ENCODE data around the gene FAM118B. TPM values are rescaled to one million over a fixed set of nuclear protein-coding genes. Genes with fewer than 3 reads are reported as not detected.

The FAM118B gene
- polyA plus RNA-seq, 4 donors: 20.2 to 30.3 (median 25.5) TPM

- 70 to 73% (median 72%) methylated on average over 13 of the region's 13 CpGs for WGBS, 3 donors
- FAIRE-seq: no peak
Measured at GRCh38 chr11:126181939-126182730, 29.4 kb upstream of the FAM118B start.

DNA sequence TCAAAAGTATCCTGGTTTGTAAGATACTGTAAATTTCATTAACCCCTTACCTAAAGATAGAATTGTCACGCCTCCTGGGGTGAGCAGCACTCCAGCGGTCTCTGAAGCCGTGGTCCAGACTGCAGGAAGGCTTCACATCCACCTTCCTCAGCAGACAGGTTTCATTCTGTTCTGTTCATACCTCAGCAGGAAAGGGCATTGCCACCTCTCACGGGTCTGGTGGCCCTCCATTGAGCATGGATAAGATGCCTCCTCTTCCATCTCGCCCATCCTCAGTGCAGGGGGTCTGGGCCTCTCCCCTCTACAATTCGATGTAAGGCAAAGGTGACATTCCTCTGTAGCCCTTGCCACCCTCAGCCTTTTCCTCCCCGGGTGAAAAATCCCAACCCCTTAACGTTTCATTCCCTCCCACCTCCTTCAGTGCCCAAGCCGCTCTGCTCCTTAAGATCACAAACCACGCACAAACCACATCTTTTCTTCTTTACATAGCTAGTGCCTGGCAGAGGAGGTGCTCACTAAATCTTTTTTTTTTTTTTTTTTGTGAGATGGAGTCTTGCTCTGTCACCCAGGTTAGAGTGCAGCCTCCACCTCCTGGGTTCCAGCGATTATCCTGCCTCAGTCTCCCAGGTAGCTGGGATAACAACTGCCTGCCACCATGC is 28.7 kb upstream of the FAM118B start:
- DNase-seq (no peak), FAIRE-seq (no peak)
- Histone ChIP-seq H3K27me3 (ENCODE audit: control insufficient read depth in 3 of 3, insufficient read depth in 3 of 3, low read length in 3 of 3) (no peaks in the 10 kb centered on the region), H3K4me1 (ENCODE audit: control insufficient read depth in 3 of 3, insufficient read depth in 2 of 3, low read depth in 1 of 3, low read length in 2 of 3) (peaks cover 0 to 21% (median 0%) of the 10 kb centered on the region in 3 donors), H3K36me3 (ENCODE audit: control insufficient read depth in 3 of 3, insufficient read depth in 2 of 3, low read depth in 1 of 3, low read length in 3 of 3) (peaks cover 0 to 19% (median 0%) of the 10 kb centered on the region in 3 donors), H3K27ac (ENCODE audit: low read depth in 1 of 3, low read length in 2 of 3) (no peak overlapping the region), H3K4me3 (ENCODE audit: low read depth in 1 of 3, low read length in 3 of 3) (no peak overlapping the region), H3K9me3 (ENCODE audit: control insufficient read depth in 2 of 2, insufficient read depth in 1 of 2, low read depth in 1 of 2, low read length in 1 of 2) (peaks cover 0 to 6% of the 10 kb centered on the region in 2 donors)
- 80 to 86% (median 85%) methylated on average over 11 of the region's 11 CpGs for WGBS, 3 donors

More at GRCh38 chr11:126181939-126182730, 29.4 kb upstream of the FAM118B start:
- Histone ChIP-seq H3K36me3 (ENCODE audit: control insufficient read depth in 3 of 3, insufficient read depth in 2 of 3, low read depth in 1 of 3, low read length in 3 of 3) (peaks cover 0 to 14% (median 0%) of the 10 kb centered on the region in 3 donors), H3K27ac (ENCODE audit: low read depth in 1 of 3, low read length in 2 of 3) (no peak overlapping the region), H3K27me3 (ENCODE audit: control insufficient read depth in 3 of 3, insufficient read depth in 3 of 3, low read length in 3 of 3) (no peaks in the 10 kb centered on the region), H3K4me3 (ENCODE audit: low read depth in 1 of 3, low read length in 3 of 3) (no peak overlapping the region), H3K4me1 (ENCODE audit: control insufficient read depth in 3 of 3, insufficient read depth in 2 of 3, low read depth in 1 of 3, low read length in 2 of 3) (peaks cover 0 to 21% (median 0%) of the 10 kb centered on the region in 3 donors), H3K9me3 (ENCODE audit: control insufficient read depth in 2 of 2, insufficient read depth in 1 of 2, low read depth in 1 of 2, low read length in 1 of 2) (peaks cover 0 to 6% of the 10 kb centered on the region in 2 donors)
- no peak for DNase-seq

- DNase-seq (peak; percentile 42 to 57), FAIRE-seq (no peak)
- Histone ChIP-seq H3K27me3 (ENCODE audit: control insufficient read depth in 3 of 3, insufficient read depth in 3 of 3, low read length in 3 of 3) (no peaks in the 10 kb centered on the region), H3K36me3 (ENCODE audit: control insufficient read depth in 3 of 3, insufficient read depth in 2 of 3, low read depth in 1 of 3, low read length in 3 of 3) (peaks cover 0 to 42% (median 0%) of the 10 kb centered on the region in 3 donors), H3K4me1 (ENCODE audit: control insufficient read depth in 3 of 3, insufficient read depth in 2 of 3, low read depth in 1 of 3, low read length in 2 of 3) (peaks cover 0 to 34% (median 0%) of the 10 kb centered on the region in 3 donors), H3K9me3 (ENCODE audit: control insufficient read depth in 2 of 2, insufficient read depth in 1 of 2, low read depth in 1 of 2, low read length in 1 of 2) (peaks cover 0 to 6% of the 10 kb centered on the region in 2 donors), H3K27ac (ENCODE audit: low read depth in 1 of 3, low read length in 2 of 3) (no peak overlapping the region), H3K4me3 (ENCODE audit: low read depth in 1 of 3, low read length in 3 of 3) (no peak overlapping the region)
- 35 to 65% (median 51%) methylated on average over 26 of the region's 26 CpGs for WGBS, 3 donors
Measured at GRCh38 chr11:126185259-126186024, 26.1 kb upstream of the FAM118B start.

DNA sequence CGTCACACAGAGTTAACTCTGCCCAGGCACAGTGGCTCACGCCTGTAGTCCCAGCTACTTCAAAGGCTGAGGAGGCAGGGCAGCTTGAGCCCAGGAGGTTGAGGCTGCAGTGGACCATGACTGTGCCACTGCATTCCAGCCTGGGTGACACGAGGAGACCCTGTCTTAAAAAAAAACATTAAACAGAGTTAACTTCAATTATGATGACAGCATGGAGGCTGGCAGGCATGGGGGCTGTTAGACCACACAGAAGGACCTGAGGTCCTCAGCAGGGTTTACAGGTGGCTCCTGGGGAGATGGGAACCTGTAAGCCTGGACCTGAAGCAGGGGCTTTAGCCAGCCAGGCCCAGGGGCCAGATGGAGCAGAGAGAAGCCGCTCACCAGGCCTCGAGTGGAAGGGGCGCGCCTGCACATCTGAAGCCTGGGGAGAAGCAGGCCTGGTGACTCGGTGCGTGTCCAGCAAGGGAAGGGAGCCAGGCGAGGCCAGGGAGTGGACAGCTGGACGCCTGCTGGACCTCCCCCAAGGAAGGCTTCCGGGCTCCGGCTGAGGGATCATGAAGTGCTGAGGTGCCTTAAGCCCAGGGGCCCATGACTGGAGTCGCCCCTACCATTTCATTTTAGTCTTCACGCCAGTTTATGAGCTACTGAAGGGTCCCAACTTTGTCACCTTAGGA is 25.4 kb upstream of the FAM118B start:
- peaks cover 0 to 49% (median 0%) of the 10 kb centered on the region in 3 donors for H3K36me3 ChIP-seq (ENCODE audit: control insufficient read depth in 3 of 3, insufficient read depth in 2 of 3, low read depth in 1 of 3, low read length in 3 of 3)
- FAIRE-seq (no peak), DNase-seq (no peak)
- no peaks in the 10 kb centered on the region for H3K27me3 ChIP-seq (ENCODE audit: control insufficient read depth in 3 of 3, insufficient read depth in 3 of 3, low read length in 3 of 3)
- H3K4me1 ChIP-seq (ENCODE audit: control insufficient read depth in 3 of 3, insufficient read depth in 2 of 3, low read depth in 1 of 3, low read length in 2 of 3): peaks cover 0 to 34% (median 0%) of the 10 kb centered on the region in 3 donors
- H3K27ac ChIP-seq (ENCODE audit: low read depth in 1 of 3, low read length in 2 of 3): no peak overlapping the region
- 80 to 84% (median 83%) methylated on average over 15 of the region's 15 CpGs for whole genome bisulfite sequencing, 3 donors
- no peak overlapping the region for H3K4me3 ChIP-seq (ENCODE audit: low read depth in 1 of 3, low read length in 3 of 3)
- peaks cover 0 to under 1% of the 10 kb centered on the region in 2 donors for H3K9me3 ChIP-seq (ENCODE audit: control insufficient read depth in 2 of 2, insufficient read depth in 1 of 2, low read depth in 1 of 2, low read length in 1 of 2)

DNA sequence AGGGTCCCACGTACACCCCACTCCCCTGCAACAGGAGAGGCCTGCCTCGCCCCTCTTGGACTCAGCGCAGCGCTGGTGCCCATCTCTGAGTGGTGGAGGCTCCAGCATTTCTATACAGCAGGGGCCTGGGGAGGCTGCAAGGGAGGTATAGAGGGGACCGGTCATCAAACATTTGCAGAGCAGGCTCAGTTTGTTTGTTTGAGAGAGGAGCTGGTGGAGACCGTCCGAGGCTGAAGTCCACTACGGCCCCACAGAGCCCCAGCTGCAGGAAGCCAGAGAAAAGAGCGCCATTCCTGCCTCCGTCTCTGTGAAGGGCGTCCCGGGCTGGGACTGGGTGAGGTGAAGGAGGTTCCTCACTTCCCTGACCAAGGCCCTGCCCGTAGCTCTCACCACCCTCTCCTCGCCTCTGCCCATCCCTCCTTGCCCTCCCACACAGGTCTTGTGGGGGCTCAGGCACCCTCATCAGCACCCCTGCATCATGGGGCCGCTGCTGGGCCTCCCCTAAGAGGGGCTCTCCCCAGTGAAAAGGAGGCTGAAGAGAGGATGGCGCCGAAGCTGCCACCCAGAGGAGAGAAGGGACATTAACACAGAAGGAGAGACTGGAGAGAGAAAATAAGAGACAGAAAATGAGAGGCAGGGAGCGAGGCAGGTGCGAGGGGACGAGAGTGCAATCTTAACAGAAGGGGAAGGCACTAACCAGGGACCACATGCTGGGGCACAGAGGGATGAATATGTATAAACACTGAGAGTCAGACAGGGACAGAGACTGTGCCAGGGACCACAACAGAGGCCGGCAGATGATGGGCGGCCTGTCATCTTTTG is 24.7 kb upstream of the FAM118B start:
- Histone ChIP-seq H3K27ac (ENCODE audit: low read depth in 1 of 3, low read length in 2 of 3) (no peak overlapping the region), H3K9me3 (ENCODE audit: control insufficient read depth in 2 of 2, insufficient read depth in 1 of 2, low read depth in 1 of 2, low read length in 1 of 2) (no peaks in the 10 kb centered on the region), H3K4me3 (ENCODE audit: low read depth in 1 of 3, low read length in 3 of 3) (no peak overlapping the region), H3K36me3 (ENCODE audit: control insufficient read depth in 3 of 3, insufficient read depth in 2 of 3, low read depth in 1 of 3, low read length in 3 of 3) (peaks cover 0 to 55% (median 0%) of the 10 kb centered on the region in 3 donors), H3K4me1 (ENCODE audit: control insufficient read depth in 3 of 3, insufficient read depth in 2 of 3, low read depth in 1 of 3, low read length in 2 of 3) (peaks cover 0 to 34% (median 0%) of the 10 kb centered on the region in 3 donors), H3K27me3 (ENCODE audit: control insufficient read depth in 3 of 3, insufficient read depth in 3 of 3, low read length in 3 of 3) (no peaks in the 10 kb centered on the region)
- 68 to 74% (median 72%) methylated on average over 22 of the region's 22 CpGs for WGBS, 3 donors
- DNase-seq: peak in 1 of 2 donors; percentile 47
- no peak for FAIRE-seq

- Histone ChIP-seq H3K9me3 (ENCODE audit: control insufficient read depth in 2 of 2, insufficient read depth in 1 of 2, low read depth in 1 of 2, low read length in 1 of 2) (no peaks in the 10 kb centered on the region), H3K4me3 (ENCODE audit: low read depth in 1 of 3, low read length in 3 of 3) (no peak overlapping the region), H3K27ac (ENCODE audit: low read depth in 1 of 3, low read length in 2 of 3) (peak overlapping the region in 1 of 3 donors; percentile 63), H3K36me3 (ENCODE audit: control insufficient read depth in 3 of 3, insufficient read depth in 2 of 3, low read depth in 1 of 3, low read length in 3 of 3) (peaks cover 0 to 66% (median 0%) of the 10 kb centered on the region in 3 donors), H3K4me1 (ENCODE audit: control insufficient read depth in 3 of 3, insufficient read depth in 2 of 3, low read depth in 1 of 3, low read length in 2 of 3) (peaks cover 0 to 34% (median 0%) of the 10 kb centered on the region in 3 donors), H3K27me3 (ENCODE audit: control insufficient read depth in 3 of 3, insufficient read depth in 3 of 3, low read length in 3 of 3) (no peaks in the 10 kb centered on the region)
- FAIRE-seq (no peak), DNase-seq (no peak)
- WGBS, 3 donors: 67 to 80% (median 77%) methylated on average over 14 to 15 of the region's 15 CpGs
Measured at GRCh38 chr11:126188332-126189108, 23.1 kb upstream of the FAM118B start.

Data from small intestine (tissue), 7 donors.